ENCODE measurements around the gene EIF3A. TPM values are rescaled to one million over a fixed set of nuclear protein-coding genes. Genes with fewer than 3 reads are reported as not detected.

The EIF3A gene
- total and polyA plus RNA-seq, 4 donors, result 27.5 to 88.9 (median 47.6) TPM

DNA sequence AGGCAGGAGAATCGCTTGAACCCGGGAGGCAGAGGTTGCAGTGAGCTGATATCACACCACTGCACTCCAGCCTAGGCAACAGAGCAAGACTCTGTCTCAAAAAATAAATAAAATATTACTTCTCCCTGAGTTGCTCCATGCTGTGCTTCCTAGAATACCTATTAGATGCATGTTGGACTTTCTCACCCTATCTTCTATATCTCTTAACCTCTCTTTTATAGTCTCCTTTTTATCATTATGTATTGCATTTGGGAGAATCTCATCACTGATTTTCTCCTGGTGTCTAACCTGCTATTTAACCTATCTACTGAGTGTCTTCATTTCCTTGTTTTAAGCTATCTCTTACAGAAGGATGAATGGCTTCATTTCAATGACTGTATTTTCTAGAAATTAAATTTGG is 83.2 kb downstream of the EIF3A start:
- DNase-seq (ENCODE audit: low spot score), result no peak
- Histone ChIP-seq H3K36me3 (ENCODE audit: control insufficient read depth in 4 of 4, insufficient read depth in 3 of 4, low read depth in 1 of 4, low read length in 3 of 4) (no peaks in the 10 kb centered on the region), H3K4me3 (ENCODE audit: low read depth in 1 of 3, low read length in 3 of 3) (no peak overlapping the region), H3K9ac (ENCODE audit: low read depth in 1 of 2, low read length in 2 of 2) (no peak overlapping the region), H3K27me3 (ENCODE audit: control insufficient read depth in 4 of 4, insufficient read depth in 4 of 4, low read length in 3 of 4) (no peaks in the 10 kb centered on the region), H3K4me1 (ENCODE audit: control insufficient read depth in 4 of 4, insufficient read depth in 4 of 4, low read length in 3 of 4) (peaks cover 0 to 3% (median under 1%) of the 10 kb centered on the region in 4 donors), H3K9me3 (ENCODE audit: control insufficient read depth in 4 of 4, low read length in 3 of 4) (no peaks in the 10 kb centered on the region), H3K27ac (ENCODE audit: low read depth in 1 of 2, low read length in 2 of 2) (no peak overlapping the region)
- no peak for TF ChIP-seq FOXA1 (IDR thresholded peaks at IDR 0.05)
- TF ChIP-seq JUND (IDR thresholded peaks at IDR 0.05), result no peak
- TF ChIP-seq SP1 (IDR thresholded peaks at IDR 0.05), result no peak
- TF ChIP-seq RXRA (IDR thresholded peaks at IDR 0.05), result no peak
- TF ChIP-seq TAF1 (conservative IDR thresholded peaks at IDR 0.05), result no peak
- TF ChIP-seq, protein P1, sequence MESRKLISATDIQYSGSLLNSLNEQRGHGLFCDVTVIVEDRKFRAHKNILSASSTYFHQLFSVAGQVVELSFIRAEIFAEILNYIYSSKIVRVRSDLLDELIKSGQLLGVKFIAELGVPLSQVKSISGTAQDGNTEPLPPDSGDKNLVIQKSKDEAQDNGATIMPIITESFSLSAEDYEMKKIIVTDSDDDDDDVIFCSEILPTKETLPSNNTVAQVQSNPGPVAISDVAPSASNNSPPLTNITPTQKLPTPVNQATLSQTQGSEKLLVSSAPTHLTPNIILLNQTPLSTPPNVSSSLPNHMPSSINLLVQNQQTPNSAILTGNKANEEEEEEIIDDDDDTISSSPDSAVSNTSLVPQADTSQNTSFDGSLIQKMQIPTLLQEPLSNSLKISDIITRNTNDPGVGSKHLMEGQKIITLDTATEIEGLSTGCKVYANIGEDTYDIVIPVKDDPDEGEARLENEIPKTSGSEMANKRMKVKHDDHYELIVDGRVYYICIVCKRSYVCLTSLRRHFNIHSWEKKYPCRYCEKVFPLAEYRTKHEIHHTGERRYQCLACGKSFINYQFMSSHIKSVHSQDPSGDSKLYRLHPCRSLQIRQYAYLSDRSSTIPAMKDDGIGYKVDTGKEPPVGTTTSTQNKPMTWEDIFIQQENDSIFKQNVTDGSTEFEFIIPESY (IDR thresholded peaks at IDR 0.05), result no peak
- TF ChIP-seq, protein P2, sequence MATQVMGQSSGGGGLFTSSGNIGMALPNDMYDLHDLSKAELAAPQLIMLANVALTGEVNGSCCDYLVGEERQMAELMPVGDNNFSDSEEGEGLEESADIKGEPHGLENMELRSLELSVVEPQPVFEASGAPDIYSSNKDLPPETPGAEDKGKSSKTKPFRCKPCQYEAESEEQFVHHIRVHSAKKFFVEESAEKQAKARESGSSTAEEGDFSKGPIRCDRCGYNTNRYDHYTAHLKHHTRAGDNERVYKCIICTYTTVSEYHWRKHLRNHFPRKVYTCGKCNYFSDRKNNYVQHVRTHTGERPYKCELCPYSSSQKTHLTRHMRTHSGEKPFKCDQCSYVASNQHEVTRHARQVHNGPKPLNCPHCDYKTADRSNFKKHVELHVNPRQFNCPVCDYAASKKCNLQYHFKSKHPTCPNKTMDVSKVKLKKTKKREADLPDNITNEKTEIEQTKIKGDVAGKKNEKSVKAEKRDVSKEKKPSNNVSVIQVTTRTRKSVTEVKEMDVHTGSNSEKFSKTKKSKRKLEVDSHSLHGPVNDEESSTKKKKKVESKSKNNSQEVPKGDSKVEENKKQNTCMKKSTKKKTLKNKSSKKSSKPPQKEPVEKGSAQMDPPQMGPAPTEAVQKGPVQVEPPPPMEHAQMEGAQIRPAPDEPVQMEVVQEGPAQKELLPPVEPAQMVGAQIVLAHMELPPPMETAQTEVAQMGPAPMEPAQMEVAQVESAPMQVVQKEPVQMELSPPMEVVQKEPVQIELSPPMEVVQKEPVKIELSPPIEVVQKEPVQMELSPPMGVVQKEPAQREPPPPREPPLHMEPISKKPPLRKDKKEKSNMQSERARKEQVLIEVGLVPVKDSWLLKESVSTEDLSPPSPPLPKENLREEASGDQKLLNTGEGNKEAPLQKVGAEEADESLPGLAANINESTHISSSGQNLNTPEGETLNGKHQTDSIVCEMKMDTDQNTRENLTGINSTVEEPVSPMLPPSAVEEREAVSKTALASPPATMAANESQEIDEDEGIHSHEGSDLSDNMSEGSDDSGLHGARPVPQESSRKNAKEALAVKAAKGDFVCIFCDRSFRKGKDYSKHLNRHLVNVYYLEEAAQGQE (IDR thresholded peaks at IDR 0.05), result no peak
- TF ChIP-seq RAD21 (IDR thresholded peaks at IDR 0.05), result no peak
- TF ChIP-seq, protein P3, sequence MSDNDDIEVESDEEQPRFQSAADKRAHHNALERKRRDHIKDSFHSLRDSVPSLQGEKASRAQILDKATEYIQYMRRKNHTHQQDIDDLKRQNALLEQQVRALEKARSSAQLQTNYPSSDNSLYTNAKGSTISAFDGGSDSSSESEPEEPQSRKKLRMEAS (IDR thresholded peaks at IDR 0.05), result no peak
- TF ChIP-seq, protein P4, sequence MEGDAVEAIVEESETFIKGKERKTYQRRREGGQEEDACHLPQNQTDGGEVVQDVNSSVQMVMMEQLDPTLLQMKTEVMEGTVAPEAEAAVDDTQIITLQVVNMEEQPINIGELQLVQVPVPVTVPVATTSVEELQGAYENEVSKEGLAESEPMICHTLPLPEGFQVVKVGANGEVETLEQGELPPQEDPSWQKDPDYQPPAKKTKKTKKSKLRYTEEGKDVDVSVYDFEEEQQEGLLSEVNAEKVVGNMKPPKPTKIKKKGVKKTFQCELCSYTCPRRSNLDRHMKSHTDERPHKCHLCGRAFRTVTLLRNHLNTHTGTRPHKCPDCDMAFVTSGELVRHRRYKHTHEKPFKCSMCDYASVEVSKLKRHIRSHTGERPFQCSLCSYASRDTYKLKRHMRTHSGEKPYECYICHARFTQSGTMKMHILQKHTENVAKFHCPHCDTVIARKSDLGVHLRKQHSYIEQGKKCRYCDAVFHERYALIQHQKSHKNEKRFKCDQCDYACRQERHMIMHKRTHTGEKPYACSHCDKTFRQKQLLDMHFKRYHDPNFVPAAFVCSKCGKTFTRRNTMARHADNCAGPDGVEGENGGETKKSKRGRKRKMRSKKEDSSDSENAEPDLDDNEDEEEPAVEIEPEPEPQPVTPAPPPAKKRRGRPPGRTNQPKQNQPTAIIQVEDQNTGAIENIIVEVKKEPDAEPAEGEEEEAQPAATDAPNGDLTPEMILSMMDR (IDR thresholded peaks at IDR 0.05; ENCODE audit: low read depth, low read length, missing input control), result no peak
- TF ChIP-seq GABPA (IDR thresholded peaks at IDR 0.05 in 1 of 2, conservative IDR thresholded peaks at IDR 0.05 in 1 of 2), result no peak
- no peak for TF ChIP-seq NR2F2 (IDR thresholded peaks at IDR 0.05)
- TF ChIP-seq EGR1 (IDR thresholded peaks at IDR 0.05; ENCODE audit: low read depth in 2 of 2), result no peak
- TF ChIP-seq HNF4A (conservative IDR thresholded peaks at IDR 0.05), result no peak
- no peak for TF ChIP-seq FOXA2 (IDR thresholded peaks at IDR 0.05)
- no peak for TF ChIP-seq HNF4G (IDR thresholded peaks at IDR 0.05)
- 95% methylated on average over 2 of the region's 2 CpGs for WGBS

DNA sequence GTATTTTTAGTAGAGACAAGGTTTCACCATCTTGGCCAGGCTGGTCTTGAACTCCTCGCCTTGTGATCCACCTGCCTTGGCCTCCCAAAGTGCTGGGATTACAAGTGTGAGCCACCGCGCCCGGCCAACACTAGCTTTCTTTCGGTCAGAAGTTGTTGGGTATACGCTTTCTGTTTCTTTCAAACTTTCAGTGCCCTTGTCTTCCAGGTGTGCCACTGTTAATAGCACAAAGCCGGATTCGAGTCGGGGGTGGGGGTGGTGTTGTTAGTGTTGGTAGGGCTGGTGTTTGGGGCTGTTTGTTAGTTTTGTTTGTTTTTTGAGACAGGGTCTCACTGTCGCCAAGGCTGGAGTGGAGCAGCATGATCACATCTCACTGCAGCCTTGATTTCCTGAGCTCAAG is 84.9 kb downstream of the EIF3A start:
- TF ChIP-seq YY1 (IDR thresholded peaks at IDR 0.05) (no peak), HNF4G (IDR thresholded peaks at IDR 0.05) (no peak), RAD21 (IDR thresholded peaks at IDR 0.05) (no peak), FOXA1 (IDR thresholded peaks at IDR 0.05) (no peak), TAF1 (conservative IDR thresholded peaks at IDR 0.05) (no peak), SP1 (IDR thresholded peaks at IDR 0.05) (no peak), GABPA (IDR thresholded peaks at IDR 0.05 in 1 of 2, conservative IDR thresholded peaks at IDR 0.05 in 1 of 2) (no peak)
- TF ChIP-seq, protein P2 (IDR thresholded peaks at IDR 0.05), result no peak
- TF ChIP-seq, protein P5, sequence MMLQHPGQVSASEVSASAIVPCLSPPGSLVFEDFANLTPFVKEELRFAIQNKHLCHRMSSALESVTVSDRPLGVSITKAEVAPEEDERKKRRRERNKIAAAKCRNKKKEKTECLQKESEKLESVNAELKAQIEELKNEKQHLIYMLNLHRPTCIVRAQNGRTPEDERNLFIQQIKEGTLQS (IDR thresholded peaks at IDR 0.05), result no peak
- TF ChIP-seq, protein P3 (IDR thresholded peaks at IDR 0.05), result no peak
- DNase-seq (ENCODE audit: low spot score), result no peak
- Histone ChIP-seq H3K4me1 (ENCODE audit: control insufficient read depth in 4 of 4, insufficient read depth in 4 of 4, low read length in 3 of 4) (peaks cover 0 to under 1% (median under 1%) of the 10 kb centered on the region in 4 donors), H3K9me3 (ENCODE audit: control insufficient read depth in 4 of 4, low read length in 3 of 4) (no peaks in the 10 kb centered on the region), H3K27me3 (ENCODE audit: control insufficient read depth in 4 of 4, insufficient read depth in 4 of 4, low read length in 3 of 4) (no peaks in the 10 kb centered on the region), H3K4me3 (ENCODE audit: low read depth in 1 of 3, low read length in 3 of 3) (no peak overlapping the region), H3K9ac (ENCODE audit: low read depth in 1 of 2, low read length in 2 of 2) (no peak overlapping the region), H3K27ac (ENCODE audit: low read depth in 1 of 2, low read length in 2 of 2) (no peak overlapping the region), H3K36me3 (ENCODE audit: control insufficient read depth in 4 of 4, insufficient read depth in 3 of 4, low read depth in 1 of 4, low read length in 3 of 4) (no peaks in the 10 kb centered on the region)
- WGBS, result 89% methylated on average over 10 of the region's 10 CpGs

Data from liver (tissue), 9 donors.